GM18870 (cell line): Measurements from ENCODE around the gene MAP3K4.

Experiments used
- ATAC-seq: cut with Tn5 transposase; IDR thresholded peaks from one replicate; pipeline ENCODE4 v1.9.1; 2021; ENCODE audit warnings: moderate library complexity; ENCODE audit not compliant: unreplicated experiment

MAP3K4 gene

GRCh38 chr6:160991406-160992060, at the start of gene MAP3K4:
Gene MAP3K4, plus strand, starts transcription at chr6:160991769. Its CDS starts 163 bp downstream, at chr6:160991932.
- peak; percentile 41 for ATAC-seq

- no peak for ATAC-seq
These were observed 47.6 kb upstream of the MAP3K4 start for GRCh38 chr6:160943997-160944396.

- ATAC-seq = no peak
These were observed 45.9 kb upstream of the MAP3K4 start for GRCh38 chr6:160945516-160946177.

GRCh38 chr6:160949531-160949930, 42.0 kb upstream of the MAP3K4 start:
- ATAC-seq = no peak

GRCh38 chr6:160950507-160950906, 41.1 kb upstream of the MAP3K4 start:
- no peak for ATAC-seq

GRCh38 chr6:160951187-160952030, 40.2 kb upstream of the MAP3K4 start:
- ATAC-seq = no peak

- ATAC-seq = no peak
These were observed 38.8 kb upstream of the MAP3K4 start for GRCh38 chr6:160952633-160953281.

- no peak for ATAC-seq
These were observed 35.9 kb upstream of the MAP3K4 start for GRCh38 chr6:160955508-160956295.

- no peak for ATAC-seq
These were observed 35.1 kb upstream of the MAP3K4 start for GRCh38 chr6:160956300-160957035.

GRCh38 chr6:160959726-160960435, 31.7 kb upstream of the MAP3K4 start:
- ATAC-seq = no peak

- no peak for ATAC-seq
These were observed 30.7 kb upstream of the MAP3K4 start for GRCh38 chr6:160960839-160961238.

GRCh38 chr6:160962835-160963623, 28.5 kb upstream of the MAP3K4 start:
- no peak for ATAC-seq

- no peak for ATAC-seq
These were observed 27.9 kb upstream of the MAP3K4 start for GRCh38 chr6:160963651-160964050.

- no peak for ATAC-seq
These were observed 25.7 kb upstream of the MAP3K4 start for GRCh38 chr6:160965893-160966292.

GRCh38 chr6:160966493-160967229, 24.9 kb upstream of the MAP3K4 start:
- no peak for ATAC-seq

GRCh38 chr6:160967351-160967750, 24.2 kb upstream of the MAP3K4 start:
- no peak for ATAC-seq

GRCh38 chr6:160967833-160968232, 23.7 kb upstream of the MAP3K4 start:
- no peak for ATAC-seq

GRCh38 chr6:160971171-160971570, 20.4 kb upstream of the MAP3K4 start:
- ATAC-seq = no peak
